ENCODE results near the gene FRMD3. TPM values are rescaled to one million over a fixed set of nuclear protein-coding genes. Genes with fewer than 3 reads are reported as not detected.

FRMD3 gene
- polyA plus RNA-seq, 1 donor from 2014 or later = 13.0 TPM

DNA sequence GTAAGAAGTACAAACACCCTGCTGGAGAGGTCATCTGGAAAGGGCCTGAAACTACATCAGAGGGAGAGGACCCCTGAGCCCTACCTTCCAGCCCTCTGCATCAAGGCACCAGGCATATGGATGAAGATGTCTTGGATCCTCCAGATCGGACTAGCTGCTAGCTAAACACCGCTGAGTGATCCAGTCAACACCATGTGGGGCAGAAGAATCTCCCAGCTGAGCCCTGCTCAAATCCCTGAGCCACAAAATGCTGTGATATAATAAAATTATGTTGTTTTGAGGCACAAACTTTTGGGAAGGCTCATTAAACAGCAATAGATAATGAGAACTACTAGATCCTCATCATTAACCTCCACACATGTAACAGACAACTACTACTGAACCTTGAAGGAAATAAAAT is 155.2 kb downstream of the FRMD3 start:
- H3K9ac ChIP-seq (ENCODE audit: low read length) = no peak overlapping the region
- no peaks in the 10 kb centered on the region for H3K9me3 ChIP-seq (ENCODE audit: low read length)
- no peaks in the 10 kb centered on the region for H3K27me3 ChIP-seq (ENCODE audit: insufficient read depth, low read depth, low read length)
- H3K4me3 ChIP-seq (ENCODE audit: low read length) = no peak overlapping the region
- H3K27ac ChIP-seq (ENCODE audit: low read length) = no peak overlapping the region
- H2AFZ ChIP-seq (ENCODE audit: low read depth, low read length) = no peak overlapping the region
- H3K9me2 ChIP-seq (ENCODE audit: insufficient read depth, low read length) = no peaks in the 10 kb centered on the region
- H3K4me2 ChIP-seq (ENCODE audit: low read length) = no peak overlapping the region
- no peaks in the 10 kb centered on the region for H3K79me2 ChIP-seq (replicated peaks; ENCODE audit: insufficient read depth, low read length)
- TF ChIP-seq SMC3 (conservative IDR thresholded peaks at IDR 0.05; ENCODE audit: poor library complexity) = no peak
- no peak for TF ChIP-seq EP300 (conservative IDR thresholded peaks at IDR 0.05; ENCODE audit: poor library complexity, severe bottlenecking)
- no peak for TF ChIP-seq MXI1 (conservative IDR thresholded peaks at IDR 0.05; ENCODE audit: poor library complexity, severe bottlenecking)
- no peak for TF ChIP-seq REST (IDR thresholded peaks at IDR 0.05; ENCODE audit: borderline replicate concordance)
- TF ChIP-seq, protein P1, sequence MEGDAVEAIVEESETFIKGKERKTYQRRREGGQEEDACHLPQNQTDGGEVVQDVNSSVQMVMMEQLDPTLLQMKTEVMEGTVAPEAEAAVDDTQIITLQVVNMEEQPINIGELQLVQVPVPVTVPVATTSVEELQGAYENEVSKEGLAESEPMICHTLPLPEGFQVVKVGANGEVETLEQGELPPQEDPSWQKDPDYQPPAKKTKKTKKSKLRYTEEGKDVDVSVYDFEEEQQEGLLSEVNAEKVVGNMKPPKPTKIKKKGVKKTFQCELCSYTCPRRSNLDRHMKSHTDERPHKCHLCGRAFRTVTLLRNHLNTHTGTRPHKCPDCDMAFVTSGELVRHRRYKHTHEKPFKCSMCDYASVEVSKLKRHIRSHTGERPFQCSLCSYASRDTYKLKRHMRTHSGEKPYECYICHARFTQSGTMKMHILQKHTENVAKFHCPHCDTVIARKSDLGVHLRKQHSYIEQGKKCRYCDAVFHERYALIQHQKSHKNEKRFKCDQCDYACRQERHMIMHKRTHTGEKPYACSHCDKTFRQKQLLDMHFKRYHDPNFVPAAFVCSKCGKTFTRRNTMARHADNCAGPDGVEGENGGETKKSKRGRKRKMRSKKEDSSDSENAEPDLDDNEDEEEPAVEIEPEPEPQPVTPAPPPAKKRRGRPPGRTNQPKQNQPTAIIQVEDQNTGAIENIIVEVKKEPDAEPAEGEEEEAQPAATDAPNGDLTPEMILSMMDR (IDR thresholded peaks at IDR 0.05; ENCODE audit: poor library complexity, severe bottlenecking) = no peak
- TF ChIP-seq POLR2AphosphoS5 (IDR thresholded peaks at IDR 0.05) = no peak
- no peak for TF ChIP-seq EZH2 (IDR thresholded peaks at IDR 0.05; ENCODE audit: borderline replicate concordance, insufficient read depth, low read length, poor library complexity, severe bottlenecking)
- TF ChIP-seq TAF1 (IDR thresholded peaks at IDR 0.05; ENCODE audit: low read depth) = no peak
- TF ChIP-seq RAD21 (conservative IDR thresholded peaks at IDR 0.05) = no peak
- no peaks in the 10 kb centered on the region for H4K20me1 ChIP-seq (ENCODE audit: insufficient read depth)
- H3K36me3 ChIP-seq (ENCODE audit: insufficient read depth, low read length) = no peaks in the 10 kb centered on the region
- no peaks in the 10 kb centered on the region for H3F3A ChIP-seq (ENCODE audit: insufficient read depth, low read length, poor library complexity, severe bottlenecking)

- no peak for TF ChIP-seq REST (IDR thresholded peaks at IDR 0.05; ENCODE audit: borderline replicate concordance)
- TF ChIP-seq, protein P1 (IDR thresholded peaks at IDR 0.05; ENCODE audit: poor library complexity, severe bottlenecking) = no peak
- TF ChIP-seq RAD21 (conservative IDR thresholded peaks at IDR 0.05) = no peak
- no peak for TF ChIP-seq SMC3 (conservative IDR thresholded peaks at IDR 0.05; ENCODE audit: poor library complexity)
- TF ChIP-seq MXI1 (conservative IDR thresholded peaks at IDR 0.05; ENCODE audit: poor library complexity, severe bottlenecking) = no peak
- TF ChIP-seq EP300 (conservative IDR thresholded peaks at IDR 0.05; ENCODE audit: poor library complexity, severe bottlenecking) = no peak
- TF ChIP-seq POLR2AphosphoS5 (IDR thresholded peaks at IDR 0.05) = no peak
- H3K4me3 ChIP-seq (ENCODE audit: low read length) = no peak overlapping the region
- H3F3A ChIP-seq (ENCODE audit: insufficient read depth, low read length, poor library complexity, severe bottlenecking) = no peaks in the 10 kb centered on the region
- H3K9me2 ChIP-seq (ENCODE audit: insufficient read depth, low read length) = no peaks in the 10 kb centered on the region
- no peaks in the 10 kb centered on the region for H3K9me3 ChIP-seq (ENCODE audit: low read length)
- no peaks in the 10 kb centered on the region for H4K20me1 ChIP-seq (ENCODE audit: insufficient read depth)
- H3K9ac ChIP-seq (ENCODE audit: low read length) = no peak overlapping the region
- H3K27ac ChIP-seq (ENCODE audit: low read length) = no peak overlapping the region
- H3K4me2 ChIP-seq (ENCODE audit: low read length) = no peak overlapping the region
- H2AFZ ChIP-seq (ENCODE audit: low read depth, low read length) = no peak overlapping the region
- no peaks in the 10 kb centered on the region for H3K27me3 ChIP-seq (ENCODE audit: insufficient read depth, low read depth, low read length)
- H3K79me2 ChIP-seq (replicated peaks; ENCODE audit: insufficient read depth, low read length) = no peaks in the 10 kb centered on the region
- H3K36me3 ChIP-seq (ENCODE audit: insufficient read depth, low read length) = no peaks in the 10 kb centered on the region
These were observed 155.8 kb downstream of the FRMD3 start for GRCh38 chr9:83382421-83382820.

Data from neural cell (in vitro differentiated cells).